SU-DHL-6 (cell line): ENCODE measurements around the gene CHRFAM7A.
"Not testable (repeated sequence)": the region's sequence is repeated elsewhere in the genome, so short reads cannot be mapped to it uniquely, and the experiment has no call there.

Experiments
- H2AFZ ChIP-seq: fragments of 200-600 bp; sonication (generic); 2 replicates; pipeline ENCODE4 v1.6.1; 2014; ENCODE audit warnings: low read depth, mild to moderate bottlenecking, moderate library complexity, mixed read lengths, antibody characterized with exemption, low read length; ENCODE audit not compliant: severe bottlenecking
- H3F3A ChIP-seq: fragments of 200-600 bp; shearing (Covaris generic); 2 replicates; pipeline ENCODE4 v1.6.0; 2016; ENCODE audit warnings: antibody characterized with exemption, mild to moderate bottlenecking; ENCODE audit not compliant: insufficient read depth
- H3K27ac ChIP-seq: fragments of 200-600 bp; sonication (generic); 2 replicates; pipeline ENCODE4 v1.5.1; 2016; ENCODE audit warnings: low read depth, mild to moderate bottlenecking, low read length, moderate library complexity, mixed read lengths
- H3K27me3 ChIP-seq: fragments of 200-600 bp; sonication (generic), shearing (Covaris generic); 2 replicates; pipeline ENCODE4 v1.6.0; 2014; ENCODE audit warnings: mild to moderate bottlenecking, low read length
- H3K36me3 ChIP-seq: fragments of 200-600 bp; sonication (generic); 2 replicates; pipeline ENCODE4 v1.6.1; 2014; ENCODE audit warnings: mild to moderate bottlenecking, low read length, mixed read lengths
- H3K4me2 ChIP-seq: fragments of 300-600, 200-600 bp; shearing (Covaris generic), sonication (generic); 2 replicates; pipeline ENCODE4 v1.6.0; 2014; ENCODE audit warnings: low read length, low read depth, mild to moderate bottlenecking; ENCODE audit not compliant: poor library complexity, severe bottlenecking
- H3K4me3 ChIP-seq: fragments of 200-600 bp; sonication (generic); 2 replicates; pipeline ENCODE4 v1.5.1; 2014; ENCODE audit warnings: antibody characterized with exemption, low read length, mild to moderate bottlenecking, mixed read lengths; ENCODE audit not compliant: insufficient read depth, poor library complexity, severe bottlenecking
- H3K79me2 ChIP-seq: fragments of 200-600 bp; sonication (generic); 2 replicates; pipeline ENCODE4 v1.6.1; 2014; ENCODE audit warnings: mild to moderate bottlenecking, low read length, moderate library complexity; ENCODE audit not compliant: insufficient read depth
- H3K9ac ChIP-seq: fragments of 200-600 bp; sonication (generic); 2 replicates; pipeline ENCODE4 v1.7.0; 2014; ENCODE audit warnings: mild to moderate bottlenecking, low read length
- H3K9me2 ChIP-seq: fragments of 200-600 bp; sonication (generic); replicated peaks from 2 replicates; pipeline ENCODE4 v1.6.1; 2014; ENCODE audit warnings: low read length; ENCODE audit not compliant: insufficient read depth
- H3K9me3 ChIP-seq: fragments of 200-600 bp; sonication (generic); 2 replicates; pipeline ENCODE4 v1.6.1; 2014; ENCODE audit warnings: low read length, mixed read lengths; ENCODE audit not compliant: insufficient read depth
- H4K20me1 ChIP-seq: fragments of 200-600 bp; sonication (generic); 2 replicates; pipeline ENCODE4 v1.6.1; 2014; ENCODE audit warnings: low read depth, mild to moderate bottlenecking, antibody characterized with exemption, low read length, moderate library complexity, mixed read lengths

The CHRFAM7A gene

GRCh38 chr15:30392766-30393663 lies at the start of gene CHRFAM7A:
Gene CHRFAM7A, minus strand, starts transcription at chr15:30393540. Its CDS starts 10,189 bp downstream, at chr15:30383351.
- H3K36me3 ChIP-seq, H3K9me2 ChIP-seq, H3K79me2 ChIP-seq, H3K27me3 ChIP-seq, H3K4me2 ChIP-seq, H3K9ac ChIP-seq, H3K9me3 ChIP-seq, H2AFZ ChIP-seq, H3F3A ChIP-seq, H3K27ac ChIP-seq, H4K20me1 ChIP-seq, H3K4me3 ChIP-seq: not testable (repeated sequence)

- H3K9me3 ChIP-seq, H3K4me3 ChIP-seq: not testable (repeated sequence)
These were observed 45.0 kb upstream of the CHRFAM7A start for GRCh38 chr15:30438348-30438747.

GRCh38 chr15:30435878-30436277 lies 42.5 kb upstream of the CHRFAM7A start:
- not testable (repeated sequence) for H2AFZ ChIP-seq, H3K4me2 ChIP-seq, H3K36me3 ChIP-seq, H3K9me2 ChIP-seq, H3K27ac ChIP-seq, H3K27me3 ChIP-seq, H3K4me3 ChIP-seq, H3K79me2 ChIP-seq, H3K9me3 ChIP-seq, H3K9ac ChIP-seq, H3F3A ChIP-seq, H4K20me1 ChIP-seq

More at GRCh38 chr15:30438348-30438747, 45.0 kb upstream of the CHRFAM7A start:
- not testable (repeated sequence) for H2AFZ ChIP-seq, H3K9me2 ChIP-seq, H3K9ac ChIP-seq, H3K27me3 ChIP-seq, H3K79me2 ChIP-seq, H3K36me3 ChIP-seq, H3F3A ChIP-seq, H4K20me1 ChIP-seq, H3K27ac ChIP-seq, H3K4me2 ChIP-seq

GRCh38 chr15:30420723-30421122 lies 27.4 kb upstream of the CHRFAM7A start:
- not testable (repeated sequence) for H3K9me3 ChIP-seq, H3K27me3 ChIP-seq, H3K9me2 ChIP-seq, H3K9ac ChIP-seq, H2AFZ ChIP-seq, H3K4me3 ChIP-seq, H3K36me3 ChIP-seq, H3K27ac ChIP-seq, H3K4me2 ChIP-seq, H4K20me1 ChIP-seq, H3F3A ChIP-seq, H3K79me2 ChIP-seq

GRCh38 chr15:30414160-30414559 lies 20.8 kb upstream of the CHRFAM7A start, which contains the start of gene GOLGA8R:
Gene GOLGA8R, minus strand, starts transcription at chr15:30414260. Its CDS starts 98 bp downstream, at chr15:30414162.
- not testable (repeated sequence) for H3K79me2 ChIP-seq, H3K9me2 ChIP-seq, H3K9me3 ChIP-seq, H3K36me3 ChIP-seq, H3K9ac ChIP-seq, H4K20me1 ChIP-seq, H3F3A ChIP-seq, H3K27ac ChIP-seq, H3K4me2 ChIP-seq, H3K27me3 ChIP-seq, H2AFZ ChIP-seq, H3K4me3 ChIP-seq

GRCh38 chr15:30407636-30408035 lies 14.3 kb upstream of the CHRFAM7A start:
- H3K4me3 ChIP-seq, H3K36me3 ChIP-seq, H2AFZ ChIP-seq, H3K79me2 ChIP-seq, H4K20me1 ChIP-seq, H3K9me2 ChIP-seq, H3K4me2 ChIP-seq, H3K9ac ChIP-seq, H3K27me3 ChIP-seq, H3K9me3 ChIP-seq, H3K27ac ChIP-seq, H3F3A ChIP-seq: not testable (repeated sequence)

- H3F3A ChIP-seq, H2AFZ ChIP-seq, H3K27me3 ChIP-seq, H3K36me3 ChIP-seq, H3K79me2 ChIP-seq, H3K9me2 ChIP-seq, H3K4me2 ChIP-seq, H3K9ac ChIP-seq, H4K20me1 ChIP-seq, H3K4me3 ChIP-seq, H3K27ac ChIP-seq, H3K9me3 ChIP-seq: not testable (repeated sequence)
These were observed 5.6 kb upstream of the CHRFAM7A start for GRCh38 chr15:30398988-30399387.

- not testable (repeated sequence) for H3K4me2 ChIP-seq, H3F3A ChIP-seq, H2AFZ ChIP-seq, H3K27ac ChIP-seq, H3K36me3 ChIP-seq, H3K9me2 ChIP-seq, H4K20me1 ChIP-seq, H3K9ac ChIP-seq, H3K4me3 ChIP-seq, H3K27me3 ChIP-seq, H3K9me3 ChIP-seq, H3K79me2 ChIP-seq
These were observed 288 bp upstream of the CHRFAM7A start for GRCh38 chr15:30393664-30393991.
